SK-MEL-5 (cell line): ENCODE results near the gene NTMT2. TPM values are rescaled to one million over a fixed set of nuclear protein-coding genes. Genes with fewer than 3 reads are reported as not detected.

ENCODE experiments used
- small RNA-seq, 2 experiments: library from RNA; depleted of rRNA; stranded (forward); fragments of <200 nt; gene quantifications; one replicate each; pipeline ENCODE3, GENCODE V24; 2014
- total RNA-seq: library from RNA; depleted of rRNA; stranded (reverse); fragments of >200 nt; shearing (Covaris generic); gene quantifications from 2 replicates; pipeline ENCODE4 v1.2.3, GENCODE V29; 2014; rRNA removed

Gene NTMT2
- total RNA-seq, 1 experiment from 2014 or later = not detected

Small RNAs within 50 kb of the gene (small RNA-seq; reads per million reads assigned to genes)
- 0 to 0.10 reads per million in 2 experiments for gene MIR3119-2

Other genes starting within 250 kb of the NTMT2 start
- gene KIFAP3, start 71.3 kb upstream of the NTMT2 start, total RNA-seq = 12.8 and 14.7 TPM in 2 replicates